ENCODE data around the gene ERAP2. TPM values are rescaled to one million over a fixed set of nuclear protein-coding genes. Genes with fewer than 3 reads are reported as not detected.

ERAP2 gene
- total RNA-seq, 1 experiment from 2014 or later, result 15.5 TPM

DNA sequence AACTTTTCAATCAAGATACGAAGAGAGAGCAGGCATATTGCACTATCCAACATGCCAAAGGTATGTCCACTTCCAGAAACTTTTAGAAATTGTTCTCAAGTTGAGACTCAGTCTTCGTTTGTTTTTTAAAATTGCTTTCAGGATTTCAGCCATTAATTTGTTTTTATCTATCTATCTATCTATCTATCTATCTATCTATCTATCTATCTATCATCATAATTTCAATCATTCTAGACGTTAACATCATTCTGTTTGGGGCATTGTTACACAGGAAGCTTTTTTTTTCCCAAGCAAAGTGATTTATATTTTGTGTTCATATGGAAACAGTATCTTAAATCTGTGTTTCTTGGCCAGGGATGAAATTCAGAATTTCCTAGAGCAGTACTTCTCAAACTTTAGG, 7.6 kb downstream of the ERAP2 start:
- no peak for DNase-seq (ENCODE audit: low read depth, low spot score)
- TF ChIP-seq SIN3A (IDR thresholded peaks at IDR 0.05; ENCODE audit: borderline replicate concordance, insufficient read depth, low read depth, low read length) (no peak), TCF7L2 (IDR thresholded peaks at IDR 0.05; ENCODE audit: low read depth, low read length) (no peak), POLR2AphosphoS5 (IDR thresholded peaks at IDR 0.05; ENCODE audit: low read depth, low read length) (no peak)
- TF ChIP-seq, protein P1, sequence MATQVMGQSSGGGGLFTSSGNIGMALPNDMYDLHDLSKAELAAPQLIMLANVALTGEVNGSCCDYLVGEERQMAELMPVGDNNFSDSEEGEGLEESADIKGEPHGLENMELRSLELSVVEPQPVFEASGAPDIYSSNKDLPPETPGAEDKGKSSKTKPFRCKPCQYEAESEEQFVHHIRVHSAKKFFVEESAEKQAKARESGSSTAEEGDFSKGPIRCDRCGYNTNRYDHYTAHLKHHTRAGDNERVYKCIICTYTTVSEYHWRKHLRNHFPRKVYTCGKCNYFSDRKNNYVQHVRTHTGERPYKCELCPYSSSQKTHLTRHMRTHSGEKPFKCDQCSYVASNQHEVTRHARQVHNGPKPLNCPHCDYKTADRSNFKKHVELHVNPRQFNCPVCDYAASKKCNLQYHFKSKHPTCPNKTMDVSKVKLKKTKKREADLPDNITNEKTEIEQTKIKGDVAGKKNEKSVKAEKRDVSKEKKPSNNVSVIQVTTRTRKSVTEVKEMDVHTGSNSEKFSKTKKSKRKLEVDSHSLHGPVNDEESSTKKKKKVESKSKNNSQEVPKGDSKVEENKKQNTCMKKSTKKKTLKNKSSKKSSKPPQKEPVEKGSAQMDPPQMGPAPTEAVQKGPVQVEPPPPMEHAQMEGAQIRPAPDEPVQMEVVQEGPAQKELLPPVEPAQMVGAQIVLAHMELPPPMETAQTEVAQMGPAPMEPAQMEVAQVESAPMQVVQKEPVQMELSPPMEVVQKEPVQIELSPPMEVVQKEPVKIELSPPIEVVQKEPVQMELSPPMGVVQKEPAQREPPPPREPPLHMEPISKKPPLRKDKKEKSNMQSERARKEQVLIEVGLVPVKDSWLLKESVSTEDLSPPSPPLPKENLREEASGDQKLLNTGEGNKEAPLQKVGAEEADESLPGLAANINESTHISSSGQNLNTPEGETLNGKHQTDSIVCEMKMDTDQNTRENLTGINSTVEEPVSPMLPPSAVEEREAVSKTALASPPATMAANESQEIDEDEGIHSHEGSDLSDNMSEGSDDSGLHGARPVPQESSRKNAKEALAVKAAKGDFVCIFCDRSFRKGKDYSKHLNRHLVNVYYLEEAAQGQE (IDR thresholded peaks at IDR 0.05; ENCODE audit: insufficient read depth in 1 of 2, low read depth in 2 of 2, low read length in 1 of 2), result no peak
- TF ChIP-seq, protein P2, sequence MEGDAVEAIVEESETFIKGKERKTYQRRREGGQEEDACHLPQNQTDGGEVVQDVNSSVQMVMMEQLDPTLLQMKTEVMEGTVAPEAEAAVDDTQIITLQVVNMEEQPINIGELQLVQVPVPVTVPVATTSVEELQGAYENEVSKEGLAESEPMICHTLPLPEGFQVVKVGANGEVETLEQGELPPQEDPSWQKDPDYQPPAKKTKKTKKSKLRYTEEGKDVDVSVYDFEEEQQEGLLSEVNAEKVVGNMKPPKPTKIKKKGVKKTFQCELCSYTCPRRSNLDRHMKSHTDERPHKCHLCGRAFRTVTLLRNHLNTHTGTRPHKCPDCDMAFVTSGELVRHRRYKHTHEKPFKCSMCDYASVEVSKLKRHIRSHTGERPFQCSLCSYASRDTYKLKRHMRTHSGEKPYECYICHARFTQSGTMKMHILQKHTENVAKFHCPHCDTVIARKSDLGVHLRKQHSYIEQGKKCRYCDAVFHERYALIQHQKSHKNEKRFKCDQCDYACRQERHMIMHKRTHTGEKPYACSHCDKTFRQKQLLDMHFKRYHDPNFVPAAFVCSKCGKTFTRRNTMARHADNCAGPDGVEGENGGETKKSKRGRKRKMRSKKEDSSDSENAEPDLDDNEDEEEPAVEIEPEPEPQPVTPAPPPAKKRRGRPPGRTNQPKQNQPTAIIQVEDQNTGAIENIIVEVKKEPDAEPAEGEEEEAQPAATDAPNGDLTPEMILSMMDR (IDR thresholded peaks at IDR 0.05), result no peak
- BruUV-seq (replicated peaks), result no TSS peak
- ATAC-seq, result no peak
- H3K36me3 ChIP-seq (ENCODE audit: control insufficient read depth, insufficient read depth, low read length), result no peaks in the 10 kb centered on the region
- intact Hi-C loops (cut with micrococcal nuclease; ENCODE audit: unreplicated experiment) (no loop called here), in situ Hi-C loops (cut with HindIII; ENCODE audit: low pct_unique_long_range_greater_than_20kb, low sequenced_read_pairs) (no loop called here)
- no peak overlapping the region for H3K4me3 ChIP-seq (ENCODE audit: low read depth in 2 of 2, low read length in 2 of 2)
- no peaks in the 10 kb centered on the region for H3K27me3 ChIP-seq (ENCODE audit: control insufficient read depth, insufficient read depth, low read length)
- no peak overlapping the region for H3K27ac ChIP-seq (ENCODE audit: low read length)
- ChIA-PET POLR2A (no interaction called here), CTCF (no interaction called here)
- H3K4me1 ChIP-seq (ENCODE audit: control insufficient read depth, insufficient read depth, low read length), result no peaks in the 10 kb centered on the region
- H3K9me3 ChIP-seq (ENCODE audit: control insufficient read depth, insufficient read depth, low read depth, low read length), result no peaks in the 10 kb centered on the region

DNA sequence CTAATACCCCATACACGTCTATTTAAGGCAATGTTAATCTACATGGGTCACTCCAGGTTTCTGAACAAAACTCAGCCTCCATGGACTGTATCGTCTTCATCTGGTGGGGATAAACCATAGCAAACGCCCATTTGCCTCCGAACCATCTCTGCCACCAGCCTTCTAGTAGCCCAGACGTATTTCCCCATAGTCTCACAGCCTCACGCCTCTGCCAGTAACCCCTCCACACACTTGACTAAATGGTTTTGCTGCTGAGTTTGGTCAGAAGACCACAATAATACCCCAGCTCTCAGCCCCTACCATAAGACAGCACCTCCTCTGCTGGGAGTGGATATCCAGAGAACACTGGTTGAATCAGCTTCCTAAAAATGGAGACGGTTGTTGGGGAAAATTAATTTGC, 8.7 kb downstream of the ERAP2 start:
- no peak for DNase-seq (ENCODE audit: low read depth, low spot score)
- no peaks in the 10 kb centered on the region for H3K9me3 ChIP-seq (ENCODE audit: control insufficient read depth, insufficient read depth, low read depth, low read length)
- no TSS peak for BruUV-seq (replicated peaks)
- ATAC-seq, result no peak
- intact Hi-C loops (cut with micrococcal nuclease; ENCODE audit: unreplicated experiment) (no loop called here), in situ Hi-C loops (cut with HindIII; ENCODE audit: low pct_unique_long_range_greater_than_20kb, low sequenced_read_pairs) (no loop called here)
- H3K27ac ChIP-seq (ENCODE audit: low read length), result no peak overlapping the region
- TF ChIP-seq POLR2AphosphoS5 (IDR thresholded peaks at IDR 0.05; ENCODE audit: low read depth, low read length) (no peak), SIN3A (IDR thresholded peaks at IDR 0.05; ENCODE audit: borderline replicate concordance, insufficient read depth, low read depth, low read length) (no peak), TCF7L2 (IDR thresholded peaks at IDR 0.05; ENCODE audit: low read depth, low read length) (no peak)
- TF ChIP-seq, protein P2 (IDR thresholded peaks at IDR 0.05), result no peak
- no peaks in the 10 kb centered on the region for H3K27me3 ChIP-seq (ENCODE audit: control insufficient read depth, insufficient read depth, low read length)
- no peaks in the 10 kb centered on the region for H3K36me3 ChIP-seq (ENCODE audit: control insufficient read depth, insufficient read depth, low read length)
- ChIA-PET POLR2A (no interaction called here), CTCF (no interaction called here)
- no peak overlapping the region for H3K4me3 ChIP-seq (ENCODE audit: low read depth in 2 of 2, low read length in 2 of 2)
- H3K4me1 ChIP-seq (ENCODE audit: control insufficient read depth, insufficient read depth, low read length), result no peaks in the 10 kb centered on the region
